DMS153 (cell line): ENCODE results near the gene MCOLN2.

Experiments used
- DNase-seq: peaks from one replicate; lab custom pipeline; 2025; lab: John Stamatoyannopoulos, UW

MCOLN2 gene

DNA sequence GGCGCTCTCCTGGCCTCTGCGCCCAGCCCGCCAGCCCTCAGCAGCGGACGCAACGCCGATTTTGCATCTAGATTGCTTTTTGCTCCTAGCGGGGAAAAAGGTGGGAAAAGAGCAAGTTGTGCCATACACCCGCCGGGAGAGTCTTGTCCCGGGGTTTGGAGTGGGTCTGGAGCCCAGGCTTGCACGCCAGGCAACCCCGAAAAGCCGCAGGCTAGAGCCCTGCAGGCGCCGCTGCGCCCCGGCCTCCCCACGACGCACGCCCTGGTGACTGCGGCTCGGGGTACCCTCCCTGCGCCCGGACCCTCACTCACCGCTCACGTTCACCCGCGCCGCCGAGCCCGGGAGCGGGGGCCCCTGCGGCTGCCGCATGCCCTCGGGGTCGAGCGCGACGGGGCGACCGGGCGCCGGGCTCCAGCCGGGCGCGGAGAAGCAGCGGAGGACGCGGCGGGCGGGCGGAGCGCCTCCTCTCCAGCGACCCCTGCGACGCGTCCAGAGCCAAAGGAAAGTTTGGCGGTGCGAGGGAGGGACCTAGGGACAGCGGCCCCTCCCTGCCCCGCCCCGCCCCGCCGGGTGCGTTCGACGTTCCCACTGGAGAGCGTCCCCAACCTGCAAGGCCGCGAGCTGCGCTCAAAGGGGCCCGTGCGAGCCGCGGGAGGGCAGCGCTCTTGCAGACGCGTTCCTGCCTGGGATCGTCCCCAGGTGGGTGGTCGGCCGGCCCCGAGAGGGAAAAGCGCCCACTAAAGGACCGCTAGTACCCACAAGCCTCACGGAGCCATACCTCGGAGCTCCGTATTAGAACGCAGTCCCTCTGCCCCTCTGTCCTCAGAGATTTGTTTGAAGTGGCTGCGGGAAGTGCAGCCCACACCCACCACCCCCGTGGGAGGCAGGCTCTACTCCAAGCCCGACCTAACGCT lies 104.0 kb downstream of the MCOLN2 start, which contains the start of gene LPAR3:
Gene LPAR3 (minus strand): TSS at position 502 of the 914 bp plus-strand sequence. CDS start 27,086 bp downstream, outside the sequence.
- DNase-seq, result no peak

DNA sequence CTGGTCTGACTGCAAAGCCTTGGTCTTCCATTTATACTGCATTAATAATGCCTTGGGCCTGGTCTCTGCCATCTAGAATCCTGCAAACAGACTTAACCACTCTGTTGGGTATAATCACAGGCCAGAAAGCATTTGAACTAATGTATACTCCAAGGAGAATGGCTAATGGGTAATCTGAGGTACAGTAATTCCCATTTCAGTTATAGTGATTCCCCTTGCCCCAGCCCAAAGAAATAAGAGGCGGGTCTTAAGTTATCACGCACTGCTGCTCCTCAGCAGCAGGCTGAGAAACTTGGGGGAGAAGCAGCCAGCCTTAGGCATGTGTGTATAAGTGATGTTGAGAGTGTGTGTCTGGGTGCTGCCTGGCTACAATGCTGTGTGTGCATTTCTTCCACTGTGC lies 106.3 kb downstream of the MCOLN2 start:
- no peak for DNase-seq

DNA sequence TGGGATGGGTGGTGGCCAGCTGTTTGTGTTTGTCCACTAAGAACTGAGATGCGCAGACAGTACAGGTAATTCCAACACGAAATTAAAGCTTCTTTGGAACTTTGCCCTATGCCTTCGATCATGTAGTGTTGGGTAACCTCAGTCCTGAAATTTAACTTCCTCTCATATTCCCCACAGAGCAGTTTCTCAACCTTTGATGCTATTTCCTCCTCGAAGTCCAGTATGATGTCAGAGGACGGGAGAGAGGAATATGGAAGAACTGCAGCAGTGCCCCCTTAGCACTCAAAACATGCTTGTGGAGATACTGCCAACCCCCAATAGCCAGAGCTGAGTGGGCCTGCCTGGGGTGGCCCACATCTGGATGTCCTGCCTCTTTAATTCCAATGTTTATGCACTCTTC lies 107.5 kb downstream of the MCOLN2 start:
- DNase-seq, result no peak

DNA sequence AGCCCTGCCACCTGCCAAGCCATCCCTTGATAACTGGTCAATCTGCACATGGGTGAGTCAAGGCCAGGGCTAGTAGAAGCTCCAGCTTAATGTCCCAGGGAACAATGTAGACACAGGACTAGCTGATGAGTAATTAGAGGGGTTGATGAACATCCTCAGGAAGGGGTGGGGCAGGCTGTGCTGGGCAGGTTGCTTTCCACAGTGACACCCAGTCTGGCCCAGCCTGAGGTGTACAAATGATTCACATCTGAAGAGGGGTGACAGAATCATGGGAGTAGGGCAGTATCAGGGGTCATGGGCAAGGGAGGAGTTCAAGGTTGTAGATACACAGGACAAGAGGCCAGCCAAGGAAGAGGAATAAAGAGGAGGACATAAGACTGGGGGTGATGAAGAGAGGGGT lies 108.2 kb downstream of the MCOLN2 start:
- DNase-seq, result no peak

DNA sequence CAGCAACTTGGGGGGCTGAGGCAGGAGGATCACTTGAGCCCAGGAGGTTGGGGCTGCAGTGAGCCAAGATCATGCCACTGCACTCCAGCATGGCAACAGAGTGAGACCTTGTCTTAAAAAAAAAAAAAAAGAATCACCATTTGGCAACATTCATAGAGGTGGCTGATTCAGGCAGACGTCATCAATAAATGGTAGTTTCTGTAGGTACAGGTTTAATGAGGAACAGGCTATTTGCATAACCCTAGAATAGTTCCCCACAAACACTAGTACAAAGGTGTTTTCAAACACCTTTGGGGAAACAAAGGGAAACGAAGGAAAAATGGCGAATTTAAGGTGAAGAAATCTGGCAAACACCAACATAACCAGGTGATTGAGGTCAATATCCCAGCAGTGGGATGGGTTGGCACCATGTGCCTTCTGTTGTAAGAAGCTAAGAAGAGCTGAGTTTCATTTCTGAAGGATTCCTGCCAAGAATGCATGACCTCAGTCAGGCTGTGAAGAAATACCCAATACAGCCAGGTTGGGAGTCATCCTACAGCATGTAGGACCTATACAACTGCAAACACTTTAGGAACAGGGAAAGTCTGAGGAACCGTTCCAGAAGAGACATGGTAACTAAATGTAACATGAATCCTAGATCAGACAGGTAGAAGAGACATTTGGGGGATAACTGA lies 109.5 kb downstream of the MCOLN2 start:
- no peak for DNase-seq

DNA sequence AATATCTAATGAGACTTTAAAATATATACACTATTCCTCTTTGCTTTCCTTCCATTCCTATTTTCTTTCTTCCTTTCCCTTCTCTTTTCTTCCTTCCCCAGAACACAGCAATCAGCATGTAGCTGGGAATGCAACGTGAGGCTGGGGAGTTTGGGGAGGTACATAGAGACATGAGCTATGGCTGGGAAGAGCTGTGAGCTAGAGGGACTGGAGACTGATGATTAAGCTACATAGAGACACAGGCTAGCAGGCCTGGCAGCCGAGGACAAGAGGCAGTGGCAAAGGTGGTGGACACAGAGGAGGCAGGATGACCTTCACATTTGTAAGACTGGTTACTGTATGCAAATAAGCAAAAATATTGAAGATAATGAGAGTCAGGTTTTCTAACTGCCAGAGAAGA lies 111.4 kb downstream of the MCOLN2 start:
- no peak for DNase-seq

DNA sequence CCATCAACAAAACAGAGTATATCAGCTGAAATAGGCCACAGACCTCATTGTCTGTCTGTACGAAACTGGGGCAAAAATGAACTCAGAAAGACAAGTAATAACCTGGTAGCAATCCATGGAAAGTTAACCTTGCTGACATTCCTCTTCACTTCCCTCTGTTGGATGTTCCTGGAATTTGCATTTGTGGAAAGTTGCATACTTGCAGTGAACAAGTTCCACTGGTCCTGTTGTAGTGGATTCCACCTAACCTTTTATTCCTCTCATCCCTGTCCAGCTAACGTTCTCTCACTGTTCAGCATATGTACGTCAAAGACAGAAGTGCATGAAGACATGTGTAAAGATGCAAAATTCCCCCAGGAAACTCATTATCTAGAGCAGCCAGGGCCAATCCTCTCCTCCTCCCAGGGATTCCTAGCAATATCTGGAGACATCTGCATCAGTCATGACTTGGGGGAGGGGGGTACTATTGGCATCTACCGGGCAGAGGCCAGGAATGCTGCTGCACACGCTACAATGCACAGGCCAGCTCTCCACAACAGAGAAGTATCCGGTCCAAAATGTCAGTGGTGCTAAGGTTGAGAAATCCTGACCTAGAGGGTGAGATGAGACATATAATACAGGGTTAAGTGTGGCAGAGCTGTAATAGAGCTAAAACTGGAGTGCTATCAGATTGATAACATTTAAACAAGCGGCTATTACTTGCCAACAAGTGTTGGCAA lies 112.1 kb downstream of the MCOLN2 start:
- DNase-seq, result no peak

DNA sequence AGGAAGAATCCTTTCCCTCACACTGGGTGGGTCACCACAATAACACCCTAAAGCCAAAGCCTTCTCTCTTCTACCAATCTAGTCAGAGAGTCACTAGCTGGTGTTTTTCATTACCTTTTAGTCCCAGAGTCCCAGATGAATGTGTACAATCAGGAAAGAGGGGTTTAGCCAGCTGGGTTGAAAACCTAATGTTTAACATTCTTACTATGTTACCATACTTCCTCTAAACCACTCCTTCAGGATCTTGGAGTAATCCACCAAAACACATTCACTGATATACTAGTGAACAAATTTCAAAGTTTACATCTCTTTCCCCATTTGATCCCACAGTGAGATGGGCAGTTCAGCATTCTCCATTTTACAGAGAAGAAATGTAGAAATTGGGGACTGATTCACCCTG lies 113.6 kb downstream of the MCOLN2 start:
- DNase-seq, result no peak

DNA sequence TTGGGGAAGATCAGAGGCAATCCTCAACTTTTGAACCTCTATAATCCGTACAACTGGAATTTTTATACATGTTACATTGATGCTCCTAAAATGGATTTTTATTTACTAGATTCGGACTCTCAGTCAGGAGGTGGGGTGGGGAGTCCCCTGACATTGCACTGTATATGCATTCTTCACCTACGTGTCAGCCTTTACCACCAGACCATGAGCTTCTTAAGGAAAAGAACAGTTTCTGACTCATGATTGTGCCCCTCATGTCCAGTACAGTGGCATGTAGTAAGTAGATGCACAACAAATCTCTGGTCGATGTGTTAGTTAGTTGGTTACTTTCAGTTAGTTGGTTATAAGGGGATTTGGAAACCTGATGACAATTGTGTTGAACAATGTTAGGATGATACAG lies 119.3 kb downstream of the MCOLN2 start:
- DNase-seq, result no peak

DNA sequence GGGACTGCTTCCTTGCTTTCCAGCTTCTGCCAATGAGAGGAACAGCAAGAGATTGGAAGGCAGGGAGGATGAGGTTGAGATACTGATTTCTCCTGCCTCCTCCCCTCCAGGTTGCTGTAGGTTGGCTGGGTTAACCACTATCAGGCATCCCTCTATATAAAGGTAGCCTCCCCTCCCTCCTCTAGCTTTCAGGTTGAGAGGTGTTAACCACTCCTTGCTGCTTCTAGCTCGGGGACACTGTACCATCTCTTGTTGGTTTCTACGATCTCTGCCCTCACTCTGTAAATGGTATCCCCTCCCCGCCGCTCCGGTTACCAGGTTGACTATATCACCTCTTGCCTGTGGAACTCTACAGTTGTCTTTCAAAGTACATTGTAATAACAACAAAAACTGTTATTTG lies 120.6 kb downstream of the MCOLN2 start:
- no peak for DNase-seq
